Endothelial cell of hepatic sinusoid (primary cell): Measurements from ENCODE around the gene TSPAN5.
"Not testable (repeated sequence)": the region's sequence is repeated elsewhere in the genome, so short reads cannot be mapped to it uniquely, and the experiment has no call there.

Experiments
- in situ Hi-C: cut with HindIII; loops from 2 replicates; pipeline ENCODE4 v1.10.0; 2017; ENCODE audit warnings: low sequenced_read_pairs

TSPAN5 gene

GRCh38 chr4:98564852-98565251, 93.6 kb downstream of the TSPAN5 start:
- in situ Hi-C loops: no loop called here

- in situ Hi-C loops: no loop called here
Measured at GRCh38 chr4:98560321-98560720, 98.1 kb downstream of the TSPAN5 start.

GRCh38 chr4:98558471-98559169, 99.8 kb downstream of the TSPAN5 start:
- in situ Hi-C loops: no loop called here

DNA sequence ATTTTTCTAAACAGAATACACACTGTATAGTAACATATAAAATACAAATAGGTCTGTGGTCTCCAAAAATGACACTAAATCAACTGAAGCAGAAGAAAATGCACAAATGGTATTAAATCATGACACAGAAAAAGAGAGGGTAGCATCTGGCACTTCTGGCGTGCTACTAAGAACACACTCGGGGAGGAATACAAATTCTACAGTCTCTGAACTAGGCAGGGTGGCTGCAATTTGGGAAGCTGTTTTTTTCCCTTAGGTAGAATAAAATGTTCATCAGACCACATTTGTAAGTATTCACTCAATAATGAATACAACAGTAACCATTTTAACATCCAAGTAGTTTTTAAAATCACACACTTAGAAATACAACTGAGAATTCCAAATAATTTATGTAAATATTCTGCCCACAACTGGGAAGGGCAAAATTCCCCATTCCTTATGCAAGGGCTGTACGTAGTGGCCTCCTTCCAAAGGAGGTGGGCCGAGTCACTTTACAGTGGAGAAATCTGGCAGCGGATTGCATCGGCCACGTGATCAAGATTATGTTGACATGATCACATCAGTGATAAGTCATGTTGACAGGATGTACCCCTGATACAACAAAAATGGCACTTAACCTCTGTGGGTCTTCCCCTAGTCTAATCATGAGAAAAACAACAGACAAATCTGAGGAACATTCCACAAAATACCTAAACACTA, 101.1 kb downstream of the TSPAN5 start:
- in situ Hi-C loops: no loop called here

DNA sequence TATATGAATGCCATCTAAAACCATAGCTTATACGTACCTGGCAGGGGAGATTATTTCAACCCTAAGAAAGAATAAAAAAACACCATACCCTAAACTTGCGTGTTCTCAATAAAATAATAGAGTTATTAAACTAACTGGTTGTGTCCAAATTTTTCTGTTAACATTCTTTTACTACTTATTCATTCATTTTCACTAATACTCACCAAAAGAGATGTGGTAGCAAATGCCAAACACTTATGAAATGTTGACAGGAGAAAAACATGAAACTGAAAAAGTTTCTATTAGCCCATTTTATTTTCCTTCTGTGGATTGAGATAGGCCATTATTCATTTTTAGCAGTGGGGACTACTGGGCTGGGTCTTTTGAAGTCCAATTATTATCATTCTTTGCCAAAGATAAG, 102.0 kb downstream of the TSPAN5 start:
- in situ Hi-C loops: no loop called here

GRCh38 chr4:98555798-98556445, 102.5 kb downstream of the TSPAN5 start:
- in situ Hi-C loops: no loop called here

GRCh38 chr4:98546910-98547594, 111.4 kb downstream of the TSPAN5 start:
- in situ Hi-C loops: loop anchor here (5.0 kb wide), 1 partner anchor 95 kb away; no protein-coding TSS in a partner anchor

DNA sequence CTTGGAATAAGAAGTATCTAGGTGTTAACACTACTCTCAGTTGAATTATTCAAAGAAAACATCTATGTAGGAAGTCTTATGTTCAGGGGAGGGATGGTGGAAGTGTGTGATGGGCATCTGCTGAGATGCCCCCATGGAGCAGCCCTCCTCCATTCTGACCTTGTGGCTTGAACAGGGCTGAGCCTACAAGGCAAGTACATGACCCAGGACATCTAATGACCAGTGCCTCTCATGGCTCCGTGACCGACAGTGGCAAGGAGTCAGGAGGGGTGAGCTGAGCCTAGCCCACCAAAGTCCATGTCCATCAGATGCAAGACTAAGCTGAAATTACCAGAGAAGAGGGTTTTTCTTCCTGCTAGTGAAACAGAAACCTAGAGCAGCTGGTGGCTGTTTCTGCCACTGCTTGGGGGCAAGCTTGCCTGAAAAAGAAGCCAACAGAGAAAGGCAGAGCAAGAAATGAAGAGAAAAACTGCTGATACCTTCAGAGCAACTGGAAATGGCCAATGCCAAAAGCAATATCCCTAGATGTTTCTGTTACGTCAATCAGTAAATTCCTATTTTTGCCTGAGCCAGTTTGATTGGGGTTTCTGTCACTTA, 113.5 kb downstream of the TSPAN5 start:
- in situ Hi-C loops: loop anchor here (5.0 kb wide), 1 partner anchor 97 kb away; no protein-coding TSS in a partner anchor

DNA sequence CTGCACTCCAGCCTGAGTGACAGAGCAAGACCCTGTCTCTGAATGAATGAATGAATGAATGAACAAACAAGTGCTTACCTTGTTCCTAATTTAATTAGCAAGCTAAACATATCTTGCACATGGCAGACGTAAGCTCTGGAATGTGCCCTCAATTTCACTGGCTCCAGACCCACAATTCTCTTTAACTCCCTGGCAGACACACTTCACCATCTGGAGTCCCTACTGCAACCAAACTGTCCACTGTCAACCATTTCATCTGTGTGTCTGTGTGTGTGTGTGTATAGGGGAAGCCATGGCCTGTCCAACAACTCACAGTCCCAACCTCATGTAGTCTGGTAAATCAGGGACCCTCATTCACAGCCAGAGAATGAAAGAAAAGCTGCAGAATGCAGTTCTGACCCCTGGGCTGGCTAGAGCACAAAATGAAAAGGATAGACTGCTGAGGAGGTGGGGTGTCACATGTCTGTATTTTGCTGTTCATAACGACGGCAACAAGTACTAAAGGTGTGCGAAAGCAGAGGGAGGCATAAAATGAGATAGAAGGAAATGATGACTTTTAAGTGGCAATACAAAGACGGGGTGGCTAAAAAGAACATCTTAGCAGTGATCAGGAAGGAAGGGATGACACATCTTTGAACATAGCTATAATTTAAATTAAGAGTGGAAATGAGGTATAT, 114.1 kb downstream of the TSPAN5 start:
- in situ Hi-C loops: no loop called here

- in situ Hi-C loops: no loop called here
Measured at GRCh38 chr4:98542011-98542410, 116.4 kb downstream of the TSPAN5 start.

DNA sequence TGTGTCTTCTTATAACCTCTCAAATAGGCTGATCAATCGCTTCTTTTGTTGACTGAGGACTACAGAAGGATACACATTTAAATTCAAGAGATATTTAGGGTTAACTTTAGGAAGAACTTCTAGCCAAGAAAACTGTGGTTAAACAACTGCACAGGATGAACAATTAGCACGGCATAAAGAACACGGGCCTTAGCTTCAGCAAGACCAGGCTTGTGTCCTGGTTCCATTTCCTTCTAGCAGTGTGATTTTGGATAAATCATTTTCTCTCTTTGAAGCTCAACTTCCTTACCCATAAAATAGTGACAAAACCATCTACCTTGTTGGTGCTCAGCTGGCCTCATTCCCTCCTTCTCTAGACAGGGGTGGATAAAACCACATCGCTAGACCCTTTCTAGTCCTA, 117.6 kb downstream of the TSPAN5 start:
- in situ Hi-C loops: no loop called here

- in situ Hi-C loops: no loop called here
Measured at GRCh38 chr4:98539741-98540140, 118.7 kb downstream of the TSPAN5 start.

DNA sequence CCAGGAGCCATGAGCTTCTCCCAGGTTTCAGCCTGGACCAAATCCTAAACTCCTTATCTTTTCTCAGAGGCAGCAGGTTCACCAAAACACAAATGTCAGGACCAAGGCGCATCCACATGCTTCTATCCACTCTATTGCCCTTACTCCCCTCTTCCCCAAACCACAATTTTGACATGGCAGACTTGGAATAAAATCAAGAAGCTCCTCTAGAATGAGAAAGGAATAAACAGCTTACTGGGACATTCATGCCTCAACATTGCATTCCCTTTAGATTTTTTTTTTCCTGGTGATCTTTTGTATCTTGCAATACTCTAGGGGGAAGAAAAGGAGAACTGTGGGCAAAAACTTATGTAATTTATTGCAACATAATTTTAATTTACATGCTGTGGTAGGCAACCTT, 119.1 kb downstream of the TSPAN5 start:
- in situ Hi-C loops: no loop called here

DNA sequence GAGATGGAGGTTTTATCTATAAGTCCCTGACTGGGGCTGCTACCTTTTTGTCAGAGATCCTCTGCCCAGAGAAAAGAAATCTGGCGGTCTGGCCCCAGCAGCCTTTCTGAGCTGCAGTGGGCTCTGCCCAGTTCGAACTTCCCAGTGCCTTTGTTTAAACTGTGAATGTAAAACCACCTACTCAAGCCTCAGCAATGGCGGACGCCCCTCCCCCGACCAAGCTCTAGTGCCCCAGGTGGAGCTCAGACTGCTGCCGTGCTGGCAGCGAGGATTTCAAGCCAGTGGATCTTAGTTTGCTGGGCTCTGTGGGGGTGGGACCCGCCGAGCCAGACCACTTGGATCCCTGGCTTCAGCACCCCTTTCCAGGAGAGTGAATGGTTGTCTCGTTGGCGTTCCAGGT, 121.8 kb downstream of the TSPAN5 start:
- in situ Hi-C loops: no loop called here

GRCh38 chr4:98534146-98534545, 124.3 kb downstream of the TSPAN5 start:
- in situ Hi-C loops: not testable (repeated sequence)

DNA sequence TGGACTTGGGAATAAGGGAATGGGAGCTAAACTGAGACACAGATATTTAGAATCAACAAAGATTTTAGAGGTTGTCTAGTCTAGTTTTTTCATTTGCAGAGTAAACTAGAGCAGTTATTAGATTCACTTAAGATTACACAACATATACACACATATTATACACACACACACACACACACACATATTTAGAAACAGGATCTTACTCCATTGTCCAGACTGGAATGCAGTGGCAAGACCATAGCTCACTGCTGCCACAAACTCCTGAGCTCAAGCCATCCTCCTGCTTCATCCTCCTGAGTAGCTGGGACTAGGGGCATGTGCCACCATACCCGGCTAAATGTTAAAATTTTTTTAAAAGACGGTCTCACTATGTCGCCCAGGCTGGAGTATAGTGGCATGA, 127.8 kb downstream of the TSPAN5 start:
- in situ Hi-C loops: no loop called here

DNA sequence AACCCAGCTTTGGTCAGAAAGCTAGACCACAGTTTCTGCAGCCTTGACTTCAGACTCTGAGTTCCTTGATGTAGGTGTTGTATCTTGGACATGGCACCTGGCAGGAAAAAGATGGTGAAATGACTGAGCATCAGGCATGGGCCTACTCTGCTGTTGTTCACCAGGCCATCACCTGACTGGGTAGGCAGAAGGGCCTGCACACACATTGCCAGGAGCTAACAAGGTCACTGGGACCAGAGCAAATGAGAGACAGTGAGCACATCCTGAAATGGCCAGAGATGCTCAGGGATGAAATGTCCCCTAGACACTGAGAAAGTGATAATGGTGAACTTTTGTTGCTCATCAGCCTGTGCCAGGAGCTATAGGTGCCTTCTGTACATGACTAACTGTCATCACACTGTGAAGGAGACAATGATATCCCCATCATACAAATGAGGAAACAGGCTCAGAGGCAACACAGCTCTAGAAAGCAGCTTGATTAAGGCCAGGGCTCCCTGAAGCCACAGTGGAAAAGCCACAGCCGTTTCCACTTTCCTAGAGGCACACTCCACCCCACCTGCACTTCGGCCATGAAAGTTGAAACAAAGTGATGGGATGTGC, 128.3 kb downstream of the TSPAN5 start:
- in situ Hi-C loops: no loop called here

- in situ Hi-C loops: no loop called here
Measured at GRCh38 chr4:98528882-98529281, 129.5 kb downstream of the TSPAN5 start.

DNA sequence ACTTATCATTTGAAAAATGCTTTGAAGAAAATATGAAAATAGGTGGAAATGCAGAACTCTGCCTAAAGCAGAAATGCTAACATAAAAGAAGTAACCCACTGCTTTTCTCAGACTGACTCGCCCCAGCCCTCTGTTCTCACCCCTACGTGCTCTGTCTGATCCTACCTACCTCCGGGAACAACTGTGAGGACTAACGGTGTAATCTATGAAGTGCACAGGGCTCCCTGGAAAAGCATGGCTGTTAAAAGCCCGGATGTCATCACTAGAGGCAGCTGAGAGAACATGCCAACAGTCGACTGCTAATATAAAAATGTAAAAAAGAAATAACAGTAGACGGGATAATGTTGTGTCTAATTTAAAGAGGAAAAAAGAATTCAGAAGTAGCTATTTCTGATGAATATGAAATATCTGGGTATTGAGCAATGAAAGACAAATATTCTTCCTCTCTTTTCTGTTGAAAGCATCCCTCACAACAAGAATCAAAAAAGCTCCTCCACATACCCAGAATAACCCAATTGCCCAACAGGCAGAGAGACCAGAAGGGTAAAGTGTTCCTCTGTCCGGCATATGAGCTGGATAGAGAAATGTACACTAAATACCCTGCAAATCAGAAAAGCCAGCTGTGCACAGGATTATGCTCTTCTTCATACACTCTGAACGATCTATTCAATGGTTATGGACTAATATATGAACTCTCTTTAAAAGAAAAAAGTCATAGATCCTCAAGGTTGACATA, 130.7 kb downstream of the TSPAN5 start:
- in situ Hi-C loops: no loop called here
